HG02610 (cell line): ENCODE measurements around the gene CIAO3.
"Not testable (repeated sequence)": the region's sequence is repeated elsewhere in the genome, so short reads cannot be mapped to it uniquely, and the experiment has no call there.

Experiments
- ATAC-seq: cut with Tn5 transposase; IDR thresholded peaks from one replicate; pipeline ENCODE4 v1.9.1; 2021; ENCODE audit warnings: mild to moderate bottlenecking, moderate library complexity; ENCODE audit not compliant: unreplicated experiment

The CIAO3 gene

DNA sequence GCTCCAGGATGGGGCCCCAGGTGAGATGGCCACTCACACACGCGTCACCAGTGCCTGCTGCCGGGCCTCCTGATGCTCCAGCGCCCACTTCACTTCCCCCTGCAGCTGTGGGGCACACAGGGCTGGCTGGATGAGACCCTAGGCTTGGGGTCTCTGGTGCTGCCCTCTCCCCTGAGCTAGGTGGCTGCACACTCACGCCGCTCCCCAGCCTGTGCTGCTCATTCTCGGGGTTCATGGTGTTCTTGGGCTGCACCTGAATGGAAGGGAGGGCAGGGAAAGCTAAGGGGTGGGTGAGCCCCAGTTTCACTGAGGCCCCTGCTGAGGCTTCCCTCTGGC, 15.8 kb downstream of the CIAO3 start:
- no peak for ATAC-seq

DNA sequence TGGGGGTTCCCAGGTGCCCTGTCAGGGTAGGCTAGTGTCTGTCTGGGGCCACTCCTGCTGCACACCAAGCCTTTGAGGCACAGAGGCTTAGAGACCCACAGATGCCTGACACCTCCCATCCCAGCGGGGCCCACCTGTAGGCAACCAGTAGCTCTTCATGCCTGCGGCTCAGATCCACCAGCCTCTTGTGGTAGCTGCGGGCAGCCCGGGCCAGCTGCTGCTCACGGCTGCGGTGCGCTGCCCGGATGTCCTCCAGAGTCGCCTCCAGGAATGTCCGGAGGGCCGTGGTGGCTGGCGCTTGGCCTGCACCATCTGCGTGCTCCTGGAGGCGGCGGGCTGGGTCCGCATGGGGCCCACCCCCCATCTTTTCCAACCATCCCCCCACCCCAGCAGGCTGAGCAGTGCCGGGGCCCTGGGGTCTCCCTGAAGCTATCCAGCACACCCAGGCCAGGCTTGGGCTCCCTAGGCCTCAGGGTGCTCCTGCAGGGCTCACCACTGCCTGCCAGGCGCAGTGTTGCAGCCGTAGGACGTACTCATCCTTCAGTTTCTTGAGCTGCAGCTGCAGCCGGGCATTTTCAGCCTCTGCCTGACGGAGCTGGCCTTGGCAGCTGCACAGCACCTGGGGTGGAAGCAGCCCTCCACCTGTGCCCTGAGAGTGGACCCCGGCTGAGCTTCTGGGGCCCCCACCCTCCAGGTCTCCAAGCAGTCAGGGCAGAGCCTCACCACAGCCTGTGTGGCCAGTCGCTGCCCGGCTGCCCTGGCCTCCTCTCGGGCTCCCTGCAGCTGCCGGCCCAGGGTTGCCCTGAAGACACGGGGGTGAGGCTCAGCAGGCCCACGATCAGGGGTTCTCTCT, 16.4 kb downstream of the CIAO3 start:
- ATAC-seq: no peak

- ATAC-seq: no peak
These were observed 17.1 kb downstream of the CIAO3 start for GRCh38 chr16:723695-724094.

DNA sequence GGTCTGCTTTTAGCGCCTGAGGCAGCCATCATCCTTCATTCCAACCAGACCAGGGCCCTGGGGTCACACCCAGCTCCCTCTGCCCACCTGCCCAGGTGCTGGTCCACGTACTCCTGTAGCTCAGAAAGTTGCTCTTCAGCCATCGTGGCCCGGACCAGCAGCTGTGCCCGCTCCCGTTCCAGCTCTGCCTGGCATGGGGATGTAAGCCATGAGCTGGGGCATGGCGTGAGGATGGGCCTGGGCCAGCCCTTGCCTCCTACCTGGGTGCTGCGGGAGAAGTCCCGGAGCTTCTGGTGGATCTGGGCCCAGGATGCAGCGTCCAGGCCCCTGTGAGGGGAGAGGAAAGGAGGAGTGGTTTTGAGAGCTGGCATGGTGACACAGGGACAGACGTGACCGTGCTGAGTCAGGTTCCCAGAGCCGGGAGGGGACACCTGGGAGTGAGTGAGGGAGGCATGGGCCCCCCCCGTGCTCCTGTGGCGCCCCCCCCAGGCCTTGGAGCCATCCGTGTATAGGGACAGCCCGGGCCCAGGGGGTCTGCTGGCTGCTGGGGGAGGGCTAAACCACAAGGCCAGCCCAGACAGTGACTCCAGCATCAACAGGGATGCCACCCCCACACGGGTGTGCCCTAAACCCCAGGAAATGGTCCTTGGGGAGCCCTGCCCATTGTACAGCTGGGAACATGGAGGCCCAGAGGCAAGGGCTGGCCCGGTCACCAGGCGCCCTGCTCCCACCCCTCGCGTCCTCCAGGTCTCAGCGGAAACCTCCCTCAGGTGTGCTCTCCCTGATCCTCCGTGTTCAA, 17.8 kb downstream of the CIAO3 start:
- no peak for ATAC-seq

DNA sequence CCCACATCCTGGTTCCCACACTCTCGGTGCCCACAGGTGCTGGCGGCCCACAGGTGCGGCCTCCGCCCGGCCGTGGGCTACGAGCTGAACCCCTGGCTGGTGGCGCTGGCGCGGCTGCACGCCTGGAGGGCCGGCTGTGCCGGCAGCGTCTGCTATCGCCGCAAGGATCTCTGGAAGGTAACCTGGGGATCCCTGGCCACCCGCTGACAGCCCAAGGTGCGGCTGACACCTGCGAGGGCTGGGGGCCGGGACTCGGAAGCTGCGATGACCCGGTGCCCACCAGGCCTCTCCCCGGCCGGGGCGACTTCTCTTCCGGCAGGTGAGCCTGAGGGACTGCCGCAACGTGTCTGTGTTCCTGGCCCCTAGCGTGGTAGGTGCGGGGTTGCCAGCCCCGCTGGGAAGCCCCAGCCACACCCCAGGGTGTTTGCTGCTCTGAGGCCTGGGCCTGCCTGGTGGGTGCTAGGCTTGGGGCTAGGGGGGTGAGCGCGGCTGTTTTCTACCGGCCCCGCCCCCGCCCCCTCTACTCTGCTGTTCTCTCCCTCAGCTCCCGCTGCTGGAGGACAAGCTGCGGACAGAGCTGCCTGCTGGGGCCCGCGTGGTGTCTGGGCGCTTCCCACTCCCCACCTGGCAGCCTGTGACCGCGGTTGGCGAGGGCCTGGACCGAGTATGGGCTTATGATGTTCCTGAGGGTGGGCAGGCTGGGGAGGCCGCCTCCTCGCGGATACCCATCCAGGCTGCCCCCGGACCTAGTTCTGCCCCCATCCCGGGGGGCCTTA, 18.8 kb downstream of the CIAO3 start:
- ATAC-seq: no peak

- peak; percentile 73 for ATAC-seq
These were observed 19.6 kb downstream of the CIAO3 start, which contains the start of gene ANTKMT for GRCh38 chr16:720990-721764. Gene ANTKMT (plus strand): TSS chr16:721146. CDS start chr16:721275, 129 bp downstream.

- no peak for ATAC-seq
These were observed 20.3 kb downstream of the CIAO3 start for GRCh38 chr16:720447-720989.

DNA sequence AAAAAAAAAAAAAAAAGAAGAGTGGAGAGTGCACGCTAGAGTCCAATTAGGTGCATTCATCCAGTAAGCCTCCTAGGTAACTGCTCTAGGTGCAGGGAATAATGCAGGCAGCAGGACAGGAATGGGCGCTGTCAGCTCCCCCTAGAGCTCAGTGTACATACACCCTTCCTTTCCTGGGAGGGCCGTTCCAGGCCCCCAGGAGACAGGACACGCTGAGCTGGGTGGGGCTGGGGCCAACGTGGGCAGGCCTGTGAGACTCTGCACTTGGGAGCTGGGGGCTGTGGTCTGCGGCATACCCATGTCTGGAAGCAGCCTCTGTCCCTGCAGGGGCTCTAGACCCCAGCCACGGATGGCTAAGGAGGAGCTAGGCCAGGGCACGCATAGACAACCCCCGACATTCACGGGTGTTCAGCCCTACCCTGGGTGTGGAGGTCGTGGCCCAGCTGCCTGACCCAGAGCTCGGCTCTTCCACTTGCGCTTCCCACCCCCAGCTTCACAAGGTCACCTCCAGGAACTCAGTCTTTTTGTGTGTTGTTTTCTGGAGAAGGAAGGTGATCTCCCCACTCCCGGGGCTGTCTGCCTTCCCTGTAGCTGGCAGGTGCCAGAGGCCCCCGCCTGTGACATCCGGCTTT, 20.9 kb downstream of the CIAO3 start:
- ATAC-seq: no peak

GRCh38 chr16:718922-719321, 21.9 kb downstream of the CIAO3 start:
- no peak for ATAC-seq

- no peak for ATAC-seq
These were observed 22.4 kb downstream of the CIAO3 start for GRCh38 chr16:718389-718788.

GRCh38 chr16:717450-718245, 23.1 kb downstream of the CIAO3 start:
- no peak for ATAC-seq

GRCh38 chr16:716768-717325, 23.9 kb downstream of the CIAO3 start:
- ATAC-seq: no peak

GRCh38 chr16:716200-716568, 24.6 kb downstream of the CIAO3 start:
- ATAC-seq: no peak

DNA sequence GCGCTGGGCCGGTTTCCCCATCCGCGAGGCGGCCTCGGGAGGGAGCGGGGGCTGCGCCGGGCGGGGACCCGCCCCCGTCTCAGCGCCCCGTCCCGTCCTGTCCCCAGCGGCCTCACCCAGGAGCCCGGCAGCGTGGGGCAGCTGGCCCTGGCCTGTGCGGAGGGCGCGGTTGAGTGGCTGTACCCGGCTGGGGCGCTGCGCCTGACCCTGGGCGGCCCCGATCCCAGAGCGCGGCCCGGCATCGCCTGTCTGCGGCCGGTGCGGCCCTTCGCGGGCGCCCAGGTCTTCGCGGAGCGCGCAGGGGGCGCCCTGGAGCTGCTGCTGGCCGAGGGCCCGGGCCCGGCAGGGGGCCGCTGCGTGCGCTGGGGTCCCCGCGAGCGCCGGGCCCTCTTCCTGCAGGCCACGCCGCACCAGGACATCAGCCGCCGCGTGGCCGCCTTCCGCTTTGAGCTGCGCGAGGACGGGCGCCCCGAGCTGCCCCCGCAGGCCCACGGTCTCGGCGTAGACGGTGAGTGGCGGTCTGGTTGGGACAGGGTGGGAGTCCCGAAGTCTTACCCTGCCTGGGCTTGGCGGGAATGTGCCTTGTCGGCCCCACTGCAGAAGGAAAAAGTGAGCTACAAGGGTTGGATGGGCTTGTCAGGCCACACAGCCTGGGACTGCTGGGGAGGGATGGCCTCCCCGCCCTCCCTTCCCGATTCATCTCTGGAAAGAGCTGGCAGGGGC, 25.2 kb downstream of the CIAO3 start:
- ATAC-seq: peak; percentile 7

GRCh38 chr16:714558-715476, 26.0 kb downstream of the CIAO3 start, which contains the start of gene METRN:
Gene METRN (plus strand): TSS chr16:715118. CDS start chr16:715290, 172 bp downstream.
- peak; percentile 77 for ATAC-seq

- ATAC-seq: no peak
These were observed 26.7 kb downstream of the CIAO3 start for GRCh38 chr16:714079-714478.

DNA sequence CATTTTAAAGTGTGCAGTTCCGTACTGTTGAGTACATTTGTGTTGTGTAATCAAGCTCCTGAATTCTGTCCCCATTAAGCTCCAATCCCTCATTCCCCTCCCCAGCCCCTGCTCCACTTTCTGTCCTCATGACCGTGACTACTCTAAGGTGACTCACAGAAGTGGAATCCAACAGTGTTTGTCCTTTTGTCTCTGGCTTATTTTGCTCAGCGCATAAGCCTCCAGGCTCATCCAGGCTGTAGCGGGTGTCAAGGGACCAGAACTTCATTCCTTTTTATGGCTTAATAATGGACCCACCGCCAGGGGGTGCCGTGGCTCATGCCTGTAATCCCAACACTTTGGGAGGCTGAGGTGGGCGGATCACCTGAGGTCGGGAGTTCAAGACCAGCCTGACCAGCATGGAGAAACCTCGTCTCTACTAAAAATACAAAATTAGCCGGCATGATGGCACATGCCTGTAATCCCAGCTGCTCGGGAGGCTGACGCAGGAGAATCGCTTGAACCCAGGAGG, 28.0 kb downstream of the CIAO3 start:
- ATAC-seq: not testable (repeated sequence)
